GM19395 (cell line): Measurements from ENCODE around the gene NPEPL1.
"Not testable (repeated sequence)": the region's sequence is repeated elsewhere in the genome, so short reads cannot be mapped to it uniquely, and the experiment has no call there.

Experiments used
- ATAC-seq: cut with Tn5 transposase; IDR thresholded peaks from one replicate; pipeline ENCODE4 v1.9.1; 2021; ENCODE audit warnings: mild to moderate bottlenecking, moderate library complexity; ENCODE audit not compliant: unreplicated experiment

Gene NPEPL1

GRCh38 chr20:58755062-58755697 is 62.6 kb downstream of the NPEPL1 start:
- ATAC-seq, result no peak

- ATAC-seq, result no peak
Observed at GRCh38 chr20:58755766-58756449, 63.3 kb downstream of the NPEPL1 start.

- ATAC-seq, result no peak
Observed at GRCh38 chr20:58756450-58756775, 63.8 kb downstream of the NPEPL1 start.

- ATAC-seq, result not testable (repeated sequence)
Observed at GRCh38 chr20:58757647-58758046, 65.0 kb downstream of the NPEPL1 start.

GRCh38 chr20:58759947-58760346 is 67.3 kb downstream of the NPEPL1 start:
- ATAC-seq, result no peak

- no peak for ATAC-seq
Observed at GRCh38 chr20:58760856-58761255, 68.3 kb downstream of the NPEPL1 start.

GRCh38 chr20:58762120-58762519 is 69.5 kb downstream of the NPEPL1 start:
- ATAC-seq, result no peak

GRCh38 chr20:58763076-58763475 is 70.5 kb downstream of the NPEPL1 start:
- no peak for ATAC-seq
